OCI-LY3 (cell line): Measurements from ENCODE around the gene NME9.

ENCODE experiments used
- H2AFZ ChIP-seq: fragments of 200-600, 300-600 bp; shearing (Covaris generic); 2 replicates; pipeline ENCODE4 v1.6.0; 2014; ENCODE audit warnings: antibody characterized with exemption, low read depth, low read length
- H3K27ac ChIP-seq: fragments of 200-600, 300-600 bp; sonication (generic); 2 replicates; pipeline ENCODE4 v1.5.1; 2014; ENCODE audit warnings: mild to moderate bottlenecking, low read length, moderate library complexity, mixed read lengths
- H3K27me3 ChIP-seq: fragments of 200-600, 300-600 bp; sonication (generic); 2 replicates; pipeline ENCODE4 v1.6.1; 2014; ENCODE audit warnings: low read depth, low read length, mixed read lengths
- H3K36me3 ChIP-seq: fragments of 200-600, 300-600 bp; sonication (generic); replicated peaks from 2 replicates; pipeline ENCODE3; 2014; ENCODE audit warnings: low read depth, low read length, mixed read lengths
- H3K4me1 ChIP-seq: fragments of 300-600, 200-600 bp; sonication (generic); 2 replicates; pipeline ENCODE4 v1.6.1; 2014; ENCODE audit warnings: low read length, mixed read lengths
- H3K4me2 ChIP-seq: fragments of 200-600, 300-600 bp; sonication (generic); 2 replicates; pipeline ENCODE4 v1.6.1; 2014; ENCODE audit warnings: low read length, mixed read lengths
- H3K4me3 ChIP-seq: fragments of 300-600, 200-600 bp; sonication (generic); 2 replicates; pipeline ENCODE4 v1.5.1; 2014; ENCODE audit warnings: antibody characterized with exemption, mild to moderate bottlenecking, low read length, moderate library complexity
- H3K79me2 ChIP-seq: fragments of 300-600, 200-600 bp; shearing (Covaris generic); 2 replicates; pipeline ENCODE4 v1.6.1; 2014; ENCODE audit warnings: mild to moderate bottlenecking, low read length, mixed read lengths
- H3K9ac ChIP-seq: fragments of 300-600, 200-600 bp; shearing (Covaris generic); 2 replicates; pipeline ENCODE4 v1.6.0; 2014; ENCODE audit warnings: mild to moderate bottlenecking, low read length, moderate library complexity
- H3K9me3 ChIP-seq: fragments of 200-600, 300-600 bp; shearing (Covaris generic); 2 replicates; pipeline ENCODE4 v1.6.1; 2014; ENCODE audit warnings: low read length, mixed read lengths; ENCODE audit not compliant: insufficient read depth
- H4K20me1 ChIP-seq: fragments of 200-600, 300-600 bp; sonication (generic); 2 replicates; pipeline ENCODE4 v1.6.1; 2016; ENCODE audit warnings: low read length, mixed read lengths; ENCODE audit not compliant: insufficient read depth
- EZH2phosphoT487 ChIP-seq: fragments of 200-600 bp; shearing (Covaris generic); IDR thresholded peaks from 2 replicates; pipeline ENCODE4 v1.6.1; 2018; ENCODE audit warnings: antibody characterized with exemption, mixed run types, low read depth
- TF ChIP-seq, protein P1 (sequence below): fragments of 200-600, 300-600 bp; sonication (generic); IDR thresholded peaks from 2 replicates; pipeline ENCODE4 v1.5.1; 2014; ENCODE audit warnings: antibody characterized with exemption, low read length, low read depth

NME9 gene

DNA sequence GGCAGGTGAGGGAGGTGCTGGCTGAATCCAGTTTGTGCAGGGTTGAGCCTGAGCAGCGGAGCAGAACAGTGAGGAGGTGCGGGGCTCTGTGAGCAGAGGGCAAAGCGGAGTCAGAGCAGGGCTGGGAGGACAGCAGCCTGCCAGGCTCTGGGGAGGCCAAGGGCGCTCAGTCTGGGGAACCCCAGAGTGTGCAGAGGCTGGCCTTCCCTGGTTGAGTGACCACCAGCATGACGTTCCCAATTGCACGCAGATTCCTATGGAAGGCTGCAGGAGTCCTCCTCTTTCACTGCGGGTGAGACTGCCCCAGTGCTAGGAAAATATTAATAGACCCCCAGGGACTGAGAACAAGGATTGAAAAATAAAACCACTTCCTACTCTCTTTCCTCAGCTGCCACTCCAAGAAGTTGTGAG, 31.9 kb upstream of the NME9 start:
- Histone ChIP-seq H4K20me1 (peaks cover 3% of the 10 kb centered on the region; the same call in 1 of the 2 replicates), H3K4me2 (no peak overlapping the region), H3K9me3 (no peaks in the 10 kb centered on the region), H3K36me3 (no peaks in the 10 kb centered on the region), H3K4me1 (no peaks in the 10 kb centered on the region), H3K27me3 (peaks cover 79% of the 10 kb centered on the region), H3K4me3 (no peak overlapping the region), H3K27ac (no peak overlapping the region), H2AFZ (no peak overlapping the region), H3K79me2 (no peaks in the 10 kb centered on the region), H3K9ac (no peak overlapping the region)
- TF ChIP-seq, protein P1, sequence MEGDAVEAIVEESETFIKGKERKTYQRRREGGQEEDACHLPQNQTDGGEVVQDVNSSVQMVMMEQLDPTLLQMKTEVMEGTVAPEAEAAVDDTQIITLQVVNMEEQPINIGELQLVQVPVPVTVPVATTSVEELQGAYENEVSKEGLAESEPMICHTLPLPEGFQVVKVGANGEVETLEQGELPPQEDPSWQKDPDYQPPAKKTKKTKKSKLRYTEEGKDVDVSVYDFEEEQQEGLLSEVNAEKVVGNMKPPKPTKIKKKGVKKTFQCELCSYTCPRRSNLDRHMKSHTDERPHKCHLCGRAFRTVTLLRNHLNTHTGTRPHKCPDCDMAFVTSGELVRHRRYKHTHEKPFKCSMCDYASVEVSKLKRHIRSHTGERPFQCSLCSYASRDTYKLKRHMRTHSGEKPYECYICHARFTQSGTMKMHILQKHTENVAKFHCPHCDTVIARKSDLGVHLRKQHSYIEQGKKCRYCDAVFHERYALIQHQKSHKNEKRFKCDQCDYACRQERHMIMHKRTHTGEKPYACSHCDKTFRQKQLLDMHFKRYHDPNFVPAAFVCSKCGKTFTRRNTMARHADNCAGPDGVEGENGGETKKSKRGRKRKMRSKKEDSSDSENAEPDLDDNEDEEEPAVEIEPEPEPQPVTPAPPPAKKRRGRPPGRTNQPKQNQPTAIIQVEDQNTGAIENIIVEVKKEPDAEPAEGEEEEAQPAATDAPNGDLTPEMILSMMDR, result no peak
- TF ChIP-seq EZH2phosphoT487, result no peak

DNA sequence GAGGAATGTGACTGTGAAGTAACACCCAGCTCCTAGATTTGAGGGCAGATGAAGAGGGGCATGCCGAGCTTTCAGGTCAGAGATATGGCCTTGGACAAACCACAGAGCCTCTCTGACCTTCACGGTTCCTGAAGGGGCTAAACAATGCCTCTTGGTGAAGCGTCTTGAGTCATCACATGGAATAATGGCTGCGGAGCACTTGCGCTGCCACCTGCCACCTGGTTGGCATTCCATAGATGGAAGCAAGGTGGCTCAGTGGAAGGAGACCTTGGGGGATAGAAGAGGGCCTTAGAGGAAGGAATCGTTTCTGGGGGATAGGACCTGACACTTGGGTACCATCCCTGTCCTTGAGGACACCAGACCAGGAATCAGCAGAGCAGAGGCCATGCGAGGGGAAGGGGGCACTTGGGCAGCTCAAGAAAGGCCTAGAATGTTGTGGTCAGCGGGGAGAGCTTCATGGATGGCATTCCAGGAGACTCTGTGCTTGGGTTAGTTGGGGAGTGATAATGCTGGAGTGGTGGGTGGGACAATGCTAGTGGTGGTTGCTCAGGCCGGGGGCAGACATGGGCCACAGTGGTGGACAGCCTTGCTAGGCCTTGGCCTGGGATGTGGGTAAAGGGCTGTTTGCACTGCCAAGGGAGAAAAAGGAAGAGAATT, 31.3 kb upstream of the NME9 start:
- H3K27ac ChIP-seq, result no peak overlapping the region
- no peak overlapping the region for H3K4me2 ChIP-seq
- peaks cover 3% of the 10 kb centered on the region; the same call in 1 of the 2 replicates for H4K20me1 ChIP-seq
- H3K9me3 ChIP-seq, result no peaks in the 10 kb centered on the region
- no peak for TF ChIP-seq EZH2phosphoT487
- TF ChIP-seq, protein P1, result no peak
- H3K79me2 ChIP-seq, result no peaks in the 10 kb centered on the region
- no peak overlapping the region for H2AFZ ChIP-seq
- peaks cover 79% of the 10 kb centered on the region for H3K27me3 ChIP-seq
- H3K9ac ChIP-seq, result no peak overlapping the region
- no peaks in the 10 kb centered on the region for H3K36me3 ChIP-seq
- no peaks in the 10 kb centered on the region for H3K4me1 ChIP-seq
- H3K4me3 ChIP-seq, result no peak overlapping the region

DNA sequence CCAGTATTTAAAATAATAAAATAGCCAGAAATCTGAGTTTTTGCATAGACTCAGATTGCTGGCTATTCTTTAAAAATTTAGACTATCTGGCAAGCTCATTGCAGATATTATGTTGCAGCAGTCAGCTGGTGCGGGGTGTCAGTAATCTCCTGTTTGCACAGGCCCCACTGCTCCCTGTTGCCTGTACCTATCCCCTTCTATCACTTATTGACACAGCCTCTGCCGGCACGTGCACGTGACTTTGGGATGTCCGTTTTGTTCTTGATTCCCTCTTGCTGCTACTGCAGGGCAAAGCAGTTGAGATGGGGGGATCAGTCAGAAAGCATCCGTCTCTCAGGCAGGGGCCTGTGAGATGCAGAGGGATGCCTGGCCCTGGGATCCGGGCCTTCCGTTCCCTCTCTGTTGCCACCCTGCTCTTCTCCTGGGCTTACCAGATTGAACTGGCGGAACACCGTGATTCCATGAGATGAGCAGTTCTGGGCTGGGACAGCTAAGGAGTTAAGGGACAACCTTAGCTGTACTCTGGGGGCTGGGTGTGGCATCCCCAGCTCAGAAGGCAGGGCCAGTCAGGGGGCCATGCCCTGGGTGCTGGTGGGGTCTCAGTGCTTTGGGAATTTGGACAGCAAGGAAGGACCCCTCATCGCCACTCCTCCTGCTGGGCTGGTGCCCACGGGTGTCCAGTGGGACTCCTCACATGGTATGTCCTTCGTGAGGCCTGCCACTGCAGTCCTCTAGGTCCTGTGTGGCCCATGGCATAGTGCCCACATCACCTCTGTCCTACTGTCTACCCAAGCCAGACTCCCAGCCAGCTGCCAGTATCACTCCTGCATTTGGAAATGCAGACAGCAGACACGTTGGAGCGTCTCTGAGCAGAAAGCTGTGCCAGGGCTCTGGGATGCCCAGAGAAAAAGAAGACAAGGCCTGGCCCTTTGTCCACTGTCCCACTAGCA, 30.5 kb upstream of the NME9 start:
- peaks cover 3% of the 10 kb centered on the region; the same call in 1 of the 2 replicates for H4K20me1 ChIP-seq
- no peaks in the 10 kb centered on the region for H3K9me3 ChIP-seq
- H3K36me3 ChIP-seq, result no peaks in the 10 kb centered on the region
- no peaks in the 10 kb centered on the region for H3K79me2 ChIP-seq
- H3K27me3 ChIP-seq, result peaks cover 79% of the 10 kb centered on the region
- H3K4me3 ChIP-seq, result no peak overlapping the region
- H3K9ac ChIP-seq, result no peak overlapping the region
- no peak overlapping the region for H3K27ac ChIP-seq
- H3K4me1 ChIP-seq, result no peaks in the 10 kb centered on the region
- H3K4me2 ChIP-seq, result no peak overlapping the region
- no peak for TF ChIP-seq EZH2phosphoT487
- TF ChIP-seq, protein P1, result no peak
- no peak overlapping the region for H2AFZ ChIP-seq
